GM19452 (cell line): ENCODE data around the gene SEPTIN1.
"Not testable (repeated sequence)": the region's sequence is repeated elsewhere in the genome, so short reads cannot be mapped to it uniquely, and the experiment has no call there.

ENCODE experiments used
- ATAC-seq: cut with Tn5 transposase; IDR thresholded peaks from one replicate; pipeline ENCODE4 v1.9.1; 2021; ENCODE audit not compliant: unreplicated experiment

Gene SEPTIN1

GRCh38 chr16:30358577-30358936 is 23.8 kb downstream of the SEPTIN1 start:
- ATAC-seq, result no peak

- no peak for ATAC-seq
Observed at GRCh38 chr16:30357715-30358576, 24.4 kb downstream of the SEPTIN1 start.

GRCh38 chr16:30357085-30357714 is 25.2 kb downstream of the SEPTIN1 start:
- no peak for ATAC-seq

GRCh38 chr16:30356401-30357084 is 25.8 kb downstream of the SEPTIN1 start:
- no peak for ATAC-seq

- ATAC-seq, result no peak
Observed at GRCh38 chr16:30355954-30356308, 26.4 kb downstream of the SEPTIN1 start.

- peak; percentile 52 for ATAC-seq
Observed at GRCh38 chr16:30355144-30355953, 27.0 kb downstream of the SEPTIN1 start, which contains the start of gene CD2BP2. CD2BP2 (minus strand) TSS chr16:30355308; CDS start chr16:30354681, 627 bp downstream.

GRCh38 chr16:30354423-30355143 is 27.8 kb downstream of the SEPTIN1 start:
- ATAC-seq, result peak; percentile 4

- ATAC-seq, result no peak
Observed at GRCh38 chr16:30353438-30354129, 28.8 kb downstream of the SEPTIN1 start.

GRCh38 chr16:30352488-30353401 is 29.6 kb downstream of the SEPTIN1 start:
- ATAC-seq, result no peak

GRCh38 chr16:30351586-30352419 is 30.6 kb downstream of the SEPTIN1 start:
- no peak for ATAC-seq

- no peak for ATAC-seq
Observed at GRCh38 chr16:30351001-30351441, 31.3 kb downstream of the SEPTIN1 start.

GRCh38 chr16:30350134-30350871 is 32.1 kb downstream of the SEPTIN1 start:
- peak; percentile 64 for ATAC-seq

- ATAC-seq, result peak; percentile 37
Observed at GRCh38 chr16:30349675-30350074, 32.7 kb downstream of the SEPTIN1 start.

GRCh38 chr16:30348929-30349328 is 33.4 kb downstream of the SEPTIN1 start:
- no peak for ATAC-seq

- no peak for ATAC-seq
Observed at GRCh38 chr16:30348113-30348512, 34.2 kb downstream of the SEPTIN1 start.

- ATAC-seq, result no peak
Observed at GRCh38 chr16:30346286-30346685, 36.1 kb downstream of the SEPTIN1 start.

GRCh38 chr16:30343491-30343820 is 38.9 kb downstream of the SEPTIN1 start:
- ATAC-seq, result not testable (repeated sequence)
